SK-N-SH treated with all-trans-retinoic acid at 6 μM for 48 hours (cell line): Measurements from ENCODE around the gene GALNT17.

Experiments used
- ARNTL ChIP-seq: fragments of 450-650 bp; formaldehyde crosslinking; IDR thresholded peaks from 2 replicates; pipeline ENCODE4 v1.5.0; 2020; ENCODE audit warnings: low read depth, mild to moderate bottlenecking, moderate library complexity, borderline replicate concordance
- BACH2 ChIP-seq: fragments of 250-450 bp; sonication (Bioruptor Pico); IDR thresholded peaks from 2 replicates; pipeline ENCODE4 v1.9.0; 2021; ENCODE audit warnings: mild to moderate bottlenecking, borderline replicate concordance
- PATZ1 ChIP-seq: fragments of 250-450 bp; sonication (Bioruptor Pico); IDR thresholded peaks from 2 replicates; pipeline ENCODE4 v1.8.0; 2020; ENCODE audit warnings: mild to moderate bottlenecking, moderate library complexity, borderline replicate concordance
- TCF4 ChIP-seq: fragments of 250-450 bp; sonication (Bioruptor Pico); IDR thresholded peaks from 2 replicates; pipeline ENCODE4 v1.8.0; 2021; ENCODE audit warnings: mild to moderate bottlenecking, moderate library complexity, borderline replicate concordance
- TSHZ2 ChIP-seq: fragments of 250-450 bp; sonication (Bioruptor Pico); IDR thresholded peaks from 2 replicates; pipeline ENCODE4 v1.5.0; 2020; ENCODE audit warnings: mild to moderate bottlenecking, moderate library complexity
- ZFP3 ChIP-seq: fragments of 250-450 bp; sonication (Bioruptor Pico); IDR thresholded peaks from 2 replicates; pipeline ENCODE4 v1.5.0; 2020; ENCODE audit warnings: mild to moderate bottlenecking, moderate library complexity
- TF ChIP-seq, protein P1 (sequence below): fragments of 250-450 bp; sonication (Bioruptor Pico); IDR thresholded peaks from 2 replicates; pipeline ENCODE4 v1.5.1; 2021; ENCODE audit warnings: mild to moderate bottlenecking, moderate library complexity

DNA sequence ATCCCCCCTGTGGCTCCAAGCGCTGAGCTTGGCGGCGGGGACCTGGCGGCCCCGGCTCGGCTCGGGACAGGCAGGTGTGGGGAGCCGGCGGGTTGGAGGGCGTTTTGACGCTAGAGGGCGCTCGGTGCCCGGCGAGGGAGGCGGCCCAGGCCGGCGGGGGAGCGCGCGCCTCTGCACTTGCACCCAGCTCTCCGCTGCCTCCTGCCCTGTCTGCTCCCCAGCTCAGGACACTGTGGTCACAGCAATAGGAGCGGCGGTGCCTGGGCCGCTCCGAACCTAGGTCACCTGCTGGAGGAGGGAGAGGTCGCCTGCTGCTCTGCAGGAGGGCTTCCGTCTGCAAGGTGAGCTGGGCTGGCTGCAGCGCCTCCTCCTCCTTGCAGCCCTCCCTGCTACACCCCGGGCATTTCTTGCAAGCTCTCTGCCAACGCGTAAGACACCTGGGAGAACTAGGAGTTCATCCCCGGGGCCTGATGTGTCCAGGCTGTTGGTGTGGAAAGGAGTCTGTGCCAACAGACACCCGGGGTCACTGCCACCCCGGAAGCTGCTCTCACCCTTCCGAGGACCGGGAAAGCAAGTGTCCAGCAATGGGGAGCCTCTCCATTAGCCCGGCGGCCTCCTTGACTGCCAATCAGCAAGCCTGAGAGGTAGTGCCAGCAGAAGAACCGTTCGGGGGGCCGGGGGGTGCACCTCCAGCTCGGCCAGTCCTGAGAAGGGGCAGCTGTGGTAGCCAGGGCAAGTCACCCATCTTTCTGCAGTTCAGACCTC lies 620.4 kb downstream of the GALNT17 start:
- TF ChIP-seq TCF4 (CRISPR knock-in tag) (no peak), ARNTL (CRISPR knock-in tag) (no peak), TSHZ2 (CRISPR knock-in tag) (no peak), BACH2 (CRISPR knock-in tag) (no peak), PATZ1 (CRISPR knock-in tag) (no peak), ZFP3 (CRISPR knock-in tag) (no peak)
- TF ChIP-seq, protein P1, sequence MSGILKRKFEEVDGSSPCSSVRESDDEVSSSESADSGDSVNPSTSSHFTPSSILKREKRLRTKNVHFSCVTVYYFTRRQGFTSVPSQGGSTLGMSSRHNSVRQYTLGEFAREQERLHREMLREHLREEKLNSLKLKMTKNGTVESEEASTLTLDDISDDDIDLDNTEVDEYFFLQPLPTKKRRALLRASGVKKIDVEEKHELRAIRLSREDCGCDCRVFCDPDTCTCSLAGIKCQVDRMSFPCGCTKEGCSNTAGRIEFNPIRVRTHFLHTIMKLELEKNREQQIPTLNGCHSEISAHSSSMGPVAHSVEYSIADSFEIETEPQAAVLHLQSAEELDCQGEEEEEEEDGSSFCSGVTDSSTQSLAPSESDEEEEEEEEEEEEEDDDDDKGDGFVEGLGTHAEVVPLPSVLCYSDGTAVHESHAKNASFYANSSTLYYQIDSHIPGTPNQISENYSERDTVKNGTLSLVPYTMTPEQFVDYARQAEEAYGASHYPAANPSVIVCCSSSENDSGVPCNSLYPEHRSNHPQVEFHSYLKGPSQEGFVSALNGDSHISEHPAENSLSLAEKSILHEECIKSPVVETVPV: no peak
